ENCODE measurements around the gene PLEKHA7.

GRCh38 chr11:16946477-16947282 is 67.5 kb downstream of the PLEKHA7 start:
- TF ChIP-seq POLR2A (IDR thresholded peaks at IDR 0.05) (no peak), CTCF (IDR thresholded peaks at IDR 0.05) (no peak)

Data from suprapubic skin (tissue), 3 donors.